ENCODE results near the gene ANKRD1. TPM values are rescaled to one million over a fixed set of nuclear protein-coding genes. Genes with fewer than 3 reads are reported as not detected.
A peak's percentile ranks its signal among the peaks of the same experiment; 100 is the strongest.
"Not testable (repeated sequence)": the region's sequence is repeated elsewhere in the genome, so short reads cannot be mapped to it uniquely, and the experiment has no call there.

Gene ANKRD1
- total RNA-seq, 1 donor from 2014 or later, result 123 TPM

GRCh38 chr10:90912174-90912573 is 8.7 kb downstream of the ANKRD1 start:
- peak; percentile 40 for DNase-seq

- DNase-seq, result peak; percentile 91
Observed at GRCh38 chr10:90911133-90912051, 9.5 kb downstream of the ANKRD1 start.

DNA sequence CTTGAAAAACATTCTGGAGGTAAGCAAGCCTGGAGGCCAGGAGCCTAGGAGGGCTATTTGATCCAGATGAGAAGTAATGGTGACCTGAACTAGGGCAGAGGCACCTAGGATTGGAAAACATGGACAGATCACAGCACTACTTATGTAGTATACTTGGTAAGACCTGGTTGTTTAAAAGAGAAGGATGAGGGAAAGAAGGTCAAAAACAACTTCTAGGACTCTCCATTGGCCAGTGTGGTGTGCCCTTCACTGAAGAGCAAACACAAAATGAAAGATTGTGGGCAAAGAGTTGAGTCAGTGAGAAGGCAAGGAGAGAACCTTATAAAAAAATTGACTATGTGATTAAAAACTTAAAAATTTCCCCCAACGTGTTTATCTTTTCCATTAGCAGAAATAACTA is 14.3 kb downstream of the ANKRD1 start:
- no peak for DNase-seq

DNA sequence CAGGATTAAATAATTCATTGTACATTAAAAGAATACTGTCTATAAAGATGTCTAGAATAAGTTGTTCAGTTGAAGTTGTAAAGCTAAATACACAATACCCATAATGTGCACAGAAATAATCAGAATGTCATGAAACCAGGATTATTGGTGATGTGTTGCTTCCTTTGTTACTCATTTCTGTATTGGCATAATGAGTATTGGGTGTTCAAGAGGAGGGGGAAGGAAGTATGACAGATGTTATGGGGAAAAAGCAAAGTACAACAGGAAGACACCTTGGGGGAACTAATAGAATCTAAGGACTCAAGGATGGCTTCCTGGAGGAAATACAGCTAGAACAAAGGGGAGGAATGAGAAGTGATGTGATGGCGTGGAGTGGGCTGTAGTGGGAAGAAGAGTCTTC is 15.0 kb downstream of the ANKRD1 start:
- DNase-seq, result no peak

- DNase-seq, result not testable (repeated sequence)
Observed at GRCh38 chr10:90896916-90897315, 24.0 kb downstream of the ANKRD1 start.

DNA sequence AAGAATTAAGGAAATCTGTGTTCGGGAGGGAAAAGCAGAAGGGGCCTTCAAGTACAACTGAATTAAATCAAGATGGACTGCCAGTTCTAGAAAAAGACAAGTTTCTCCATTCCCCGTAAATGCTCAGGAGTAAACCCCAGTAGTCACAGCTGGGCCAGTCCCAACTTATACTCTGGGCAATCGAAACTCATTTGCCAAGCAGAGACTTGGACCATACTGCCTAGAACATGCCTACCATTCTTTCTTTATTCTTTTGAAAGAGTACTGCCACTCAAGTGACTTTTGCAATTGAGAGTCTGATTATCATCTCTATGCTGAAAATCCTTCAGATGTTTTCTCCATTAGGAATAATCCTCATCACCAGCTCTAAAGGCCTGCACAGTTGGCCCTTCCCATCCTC is 27.7 kb downstream of the ANKRD1 start:
- DNase-seq, result no peak

DNA sequence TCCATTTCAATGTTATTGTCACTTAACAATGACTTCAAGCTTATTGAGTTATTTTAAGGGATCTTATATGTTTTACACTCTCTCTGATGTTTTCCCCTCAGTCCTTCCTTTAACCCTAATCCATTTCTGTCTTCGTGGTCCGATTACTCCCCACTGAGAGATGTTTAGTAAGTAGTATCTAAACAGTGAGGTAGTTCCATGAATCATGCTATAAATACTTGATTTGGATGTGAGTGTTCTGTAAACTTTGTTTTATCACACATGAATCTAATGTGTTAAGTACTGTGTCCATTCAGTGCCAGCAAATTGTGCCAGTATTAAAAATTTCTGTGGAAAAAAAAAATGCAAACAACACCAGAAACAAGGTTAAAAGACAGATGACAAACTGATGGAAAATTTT is 30.5 kb downstream of the ANKRD1 start:
- no peak for DNase-seq

GRCh38 chr10:90889636-90890035 is 31.3 kb downstream of the ANKRD1 start:
- DNase-seq, result no peak

GRCh38 chr10:90888387-90888786 is 32.5 kb downstream of the ANKRD1 start:
- no peak for DNase-seq

DNA sequence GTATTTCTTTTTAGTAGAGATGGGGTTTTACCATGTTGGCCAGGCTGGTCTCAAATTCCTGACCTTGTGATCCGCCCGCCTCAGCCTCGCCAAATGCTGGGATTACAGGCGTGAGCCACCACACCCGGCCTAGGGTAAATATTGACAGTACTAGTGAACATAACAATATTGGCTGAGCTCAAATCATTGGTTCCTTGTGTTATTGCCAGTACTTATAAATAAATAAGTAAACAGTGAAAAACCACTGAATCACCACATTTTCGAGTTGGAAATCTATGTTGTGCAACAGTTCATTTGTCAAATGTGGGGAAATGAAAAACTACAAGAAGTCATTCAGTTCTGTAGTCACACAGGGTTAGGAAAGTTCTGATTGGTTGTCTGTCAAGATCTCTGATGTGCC is 33.3 kb downstream of the ANKRD1 start:
- no peak for DNase-seq

DNA sequence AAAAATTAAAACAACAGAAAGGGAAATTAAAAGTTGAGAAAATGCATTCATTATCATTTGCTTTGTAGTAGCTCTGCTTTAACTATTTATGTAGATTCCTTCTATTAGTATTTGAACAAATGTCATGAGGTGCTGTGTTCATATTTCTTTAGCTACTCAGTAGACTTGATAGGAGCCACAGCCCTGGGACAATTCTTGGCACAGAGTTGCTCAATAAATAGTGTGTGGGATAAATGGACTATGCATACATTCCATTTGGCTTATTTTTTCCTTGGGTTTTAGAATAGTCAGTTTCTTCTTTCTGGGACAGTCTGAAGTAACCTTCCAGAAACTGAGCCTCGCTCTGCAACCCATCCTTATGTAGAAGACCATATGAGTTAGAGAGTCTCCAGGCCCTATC is 35.7 kb downstream of the ANKRD1 start:
- DNase-seq, result peak; percentile 6

DNA sequence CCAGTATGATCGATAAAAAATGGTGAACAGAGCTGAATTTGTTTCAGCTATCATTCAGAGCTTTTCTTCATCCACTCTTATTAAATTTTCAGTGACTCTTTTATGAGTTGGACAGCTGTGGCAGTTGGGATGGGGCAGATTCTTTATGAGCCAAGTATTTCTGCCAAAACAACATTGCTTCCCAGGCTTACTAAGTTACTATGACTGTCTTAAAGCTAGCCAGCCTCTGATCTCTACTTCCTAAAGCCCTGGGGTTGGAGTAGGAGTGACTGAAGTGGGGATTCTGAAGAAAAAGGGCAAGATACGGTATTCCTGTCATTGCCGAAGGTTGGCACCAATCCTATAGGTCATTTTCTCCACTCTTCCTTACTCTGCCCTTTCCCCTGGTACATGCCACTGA is 36.5 kb downstream of the ANKRD1 start:
- peak; percentile 90 for DNase-seq

- peak; percentile 64 for DNase-seq
Observed at GRCh38 chr10:90880059-90880719, 40.7 kb downstream of the ANKRD1 start.

DNA sequence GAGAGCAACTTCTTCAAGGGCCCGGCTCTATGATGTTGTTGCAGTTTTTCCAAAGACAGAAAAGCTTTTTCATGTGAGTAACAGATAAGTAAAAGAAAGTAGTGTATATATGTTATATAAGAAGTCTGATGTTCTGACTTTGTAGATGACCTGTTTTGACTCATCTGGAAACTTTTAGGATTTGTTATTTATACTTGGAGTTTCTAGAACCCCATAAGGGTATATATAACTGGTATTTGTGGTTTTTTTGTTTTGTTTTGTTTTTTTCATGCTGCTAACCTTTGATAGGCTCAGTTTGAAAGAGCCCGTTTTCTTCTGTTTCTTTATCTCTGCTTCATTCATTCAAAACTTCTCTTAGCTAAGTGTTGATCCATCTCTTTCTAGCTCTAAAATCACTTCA is 41.8 kb downstream of the ANKRD1 start:
- no peak for DNase-seq

DNA sequence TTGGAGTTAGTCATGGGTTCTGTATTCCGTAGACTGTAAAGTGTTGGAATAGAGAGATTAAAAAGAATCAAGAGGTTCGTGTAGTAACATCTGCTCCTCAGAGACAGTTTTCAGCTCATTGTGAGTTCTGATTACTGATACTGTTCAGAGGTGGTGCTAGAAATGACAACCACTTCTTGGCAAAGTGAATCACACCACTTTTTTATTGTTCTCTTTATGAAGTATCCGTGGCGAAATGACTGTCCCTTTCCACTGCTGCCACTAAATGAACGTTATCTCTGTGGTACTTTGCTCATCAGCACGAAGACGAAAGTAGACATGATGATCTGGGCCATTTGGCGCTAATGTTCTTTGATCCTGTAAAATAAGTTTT is 48.3 kb downstream of the ANKRD1 start:
- DNase-seq, result no peak

DNA sequence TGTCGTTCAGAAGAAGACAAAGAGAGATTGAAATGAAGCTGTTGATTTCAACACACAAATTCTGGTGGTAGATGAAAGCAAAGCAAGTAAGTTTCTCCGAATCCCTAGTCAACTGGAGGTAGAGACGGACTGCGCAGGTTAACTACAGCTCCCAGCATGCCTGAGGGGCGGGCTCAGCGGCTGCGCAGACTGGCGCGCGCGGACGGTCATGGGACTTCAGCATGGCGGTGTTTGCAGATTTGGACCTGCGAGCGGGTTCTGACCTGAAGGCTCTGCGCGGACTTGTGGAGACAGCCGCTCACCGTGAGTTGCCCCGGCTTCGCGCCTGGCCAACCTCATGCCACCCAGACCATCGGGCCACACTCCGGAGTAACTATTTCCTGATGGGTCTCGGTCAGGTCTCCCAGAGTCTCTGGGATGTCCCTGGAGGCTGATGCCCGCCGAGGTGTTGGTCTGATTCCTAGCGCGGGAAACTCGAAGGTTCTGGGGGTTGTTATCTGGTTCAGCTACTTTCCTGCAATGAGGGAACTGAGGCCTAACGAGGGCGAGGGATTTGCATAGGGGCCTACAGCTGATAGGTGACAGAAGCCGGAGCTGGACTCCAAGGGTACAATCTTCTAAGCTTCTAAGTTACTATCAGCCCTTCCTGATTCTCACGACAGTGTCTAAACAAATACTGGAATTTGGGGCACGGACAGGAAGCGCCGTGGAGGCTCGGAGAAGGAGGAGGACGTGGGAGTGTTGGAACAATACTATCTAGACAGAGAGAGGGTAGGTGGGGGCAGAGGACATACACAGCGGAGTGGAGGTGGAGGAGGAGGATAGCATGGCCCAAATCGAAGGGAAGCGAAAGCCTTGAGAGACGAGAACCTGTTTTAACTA is 48.9 kb downstream of the ANKRD1 start, which contains the start of gene RPP30:
TSS of gene RPP30 (plus strand) at position 209 of the 882 bp plus-strand sequence. CDS start at position 222, 13 bp downstream.
- peak; percentile 91 for DNase-seq

- DNase-seq, result peak; percentile 86
Observed at GRCh38 chr10:90871279-90871765, 49.6 kb downstream of the ANKRD1 start.

DNA sequence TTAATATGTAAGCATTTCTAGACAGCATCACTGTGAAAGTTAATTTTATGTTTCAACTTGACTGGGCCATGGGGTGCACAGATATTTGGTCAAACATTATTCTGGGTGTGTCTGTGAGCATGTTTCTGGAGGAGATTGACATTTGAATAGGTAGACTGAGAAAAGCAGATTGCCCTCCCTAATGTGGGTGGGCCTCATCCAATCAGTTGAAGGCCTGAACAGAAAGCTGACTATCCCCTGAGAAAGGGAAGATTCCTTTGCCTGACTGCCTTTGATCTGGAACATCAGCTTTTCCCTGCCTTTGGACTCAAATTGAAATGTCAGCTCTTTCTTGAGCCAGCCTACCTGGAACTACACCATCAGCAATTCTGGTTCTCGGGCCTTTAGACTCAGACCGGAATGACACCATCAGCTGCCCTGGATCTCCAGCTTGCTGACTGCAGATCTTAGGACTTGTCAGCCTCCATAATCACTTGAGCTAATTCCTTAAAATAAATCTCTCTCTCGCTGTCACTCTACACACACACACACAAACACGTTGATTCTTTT is 54.8 kb downstream of the ANKRD1 start:
- no peak for DNase-seq

DNA sequence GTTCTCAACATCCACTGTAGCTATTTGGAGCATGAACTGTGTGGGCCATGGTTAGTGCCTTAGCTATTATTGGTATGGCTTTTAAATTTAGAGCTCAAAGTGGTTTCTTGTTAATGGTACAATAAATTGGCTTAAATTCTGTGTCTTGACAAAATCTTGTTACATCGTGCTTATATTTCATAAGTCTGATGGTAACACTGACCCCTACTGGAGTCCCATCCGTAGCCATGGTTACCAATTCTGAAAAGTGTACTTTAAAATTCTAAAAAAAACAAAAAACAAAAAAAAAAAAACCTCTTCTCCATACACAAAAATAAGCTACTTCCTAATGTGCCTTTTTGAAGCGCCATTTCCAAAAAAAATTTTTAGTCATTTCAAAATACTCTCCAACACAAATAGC is 55.5 kb downstream of the ANKRD1 start:
- DNase-seq, result peak; percentile 34

GRCh38 chr10:90862908-90863514 is 57.9 kb downstream of the ANKRD1 start:
- peak; percentile 38 for DNase-seq

Data from tongue (tissue), 2 donors.